GM19328 (cell line): Measurements from ENCODE around the gene DOK5.

Source experiments
- ATAC-seq: cut with Tn5 transposase; IDR thresholded peaks from one replicate; pipeline ENCODE4 v1.9.1; 2021; ENCODE audit warnings: mild to moderate bottlenecking, moderate library complexity; ENCODE audit not compliant: unreplicated experiment

The DOK5 gene

GRCh38 chr20:54680872-54681619 is 205.7 kb downstream of the DOK5 start:
- no peak for ATAC-seq

GRCh38 chr20:54681869-54682268 is 206.5 kb downstream of the DOK5 start:
- ATAC-seq, result no peak

- no peak for ATAC-seq
Measured at GRCh38 chr20:54688476-54688875, 213.1 kb downstream of the DOK5 start.

GRCh38 chr20:54690323-54690722 is 214.9 kb downstream of the DOK5 start:
- no peak for ATAC-seq

- ATAC-seq, result no peak
Measured at GRCh38 chr20:54691327-54691726, 215.9 kb downstream of the DOK5 start.

- ATAC-seq, result no peak
Measured at GRCh38 chr20:54692168-54692887, 216.9 kb downstream of the DOK5 start.

- no peak for ATAC-seq
Measured at GRCh38 chr20:54694516-54694915, 219.1 kb downstream of the DOK5 start.

GRCh38 chr20:54698373-54698772 is 223.0 kb downstream of the DOK5 start:
- ATAC-seq, result no peak
